NB4 (cell line): ENCODE results near the gene EFTUD2.

Experiments
- CTCF ChIP-seq: IDR thresholded peaks from one replicate; pipeline ENCODE4 v1.5.1; 2012; ENCODE audit warnings: low read depth, low read length
- MAX ChIP-seq: IDR thresholded peaks from 2 replicates; pipeline ENCODE4 v1.6.1; 2011; ENCODE audit warnings: low read depth, low read length
- MYC ChIP-seq: IDR thresholded peaks from 2 replicates; pipeline ENCODE4 v1.6.1; 2011; ENCODE audit warnings: low read depth, low read length
- POLR2A ChIP-seq: IDR thresholded peaks from 2 replicates; pipeline ENCODE4 v1.6.1; 2011; ENCODE audit warnings: mild to moderate bottlenecking; ENCODE audit not compliant: insufficient read length; ENCODE audit errors: extremely low read depth

- no peak for TF ChIP-seq MYC
- no peak for TF ChIP-seq MAX
- TF ChIP-seq CTCF: no peak
- TF ChIP-seq POLR2A: no peak
Observed at GRCh38 chr17:44846206-44846605, 53.0 kb downstream of the EFTUD2 start.
